ENCODE data around the gene TBCCD1. TPM values are rescaled to one million over a fixed set of nuclear protein-coding genes. Genes with fewer than 3 reads are reported as not detected.
A peak's percentile ranks its signal among the peaks of the same experiment; 100 is the strongest.
"Not testable (repeated sequence)": the region's sequence is repeated elsewhere in the genome, so short reads cannot be mapped to it uniquely, and the experiment has no call there.

TBCCD1 gene
- total and polyA plus RNA-seq, 8 donors = 11.6 to 23.0 (median 19.2) TPM

GRCh38 chr3:186590580-186591295, 23.6 kb upstream of the TBCCD1 start:
- no peak overlapping the region for H3K27ac ChIP-seq
- ATAC-seq = no peak
- H3K4me3 ChIP-seq = no peak overlapping the region
- peaks cover 0 to 8% of the 10 kb centered on the region in 2 donors for H3K36me3 ChIP-seq
- no peaks in the 10 kb centered on the region for H3K9me3 ChIP-seq
- no peak for TF ChIP-seq CTCF (IDR thresholded peaks at IDR 0.05)
- no peaks in the 10 kb centered on the region for H3K27me3 ChIP-seq
- intact Hi-C loops (cut with DNase I) = no loop called here
- no peak for DNase-seq
- H3K4me1 ChIP-seq = no peaks in the 10 kb centered on the region

- intact Hi-C loops (cut with DNase I) = no loop called here
- Histone ChIP-seq H3K27me3 (no peaks in the 10 kb centered on the region), H3K36me3 (peaks cover 0 to 16% of the 10 kb centered on the region in 2 donors), H3K4me3 (no peak overlapping the region), H3K9me3 (no peaks in the 10 kb centered on the region), H3K4me1 (no peaks in the 10 kb centered on the region), H3K27ac (no peak overlapping the region)
- DNase-seq = peak in 1 of 4 donors; percentile 54
- peak; percentile 64 for ATAC-seq
- TF ChIP-seq CTCF (IDR thresholded peaks at IDR 0.05) = no peak
Measured at GRCh38 chr3:186589856-186590579, 22.9 kb upstream of the TBCCD1 start.

GRCh38 chr3:186589121-186589520, 22.0 kb upstream of the TBCCD1 start:
- Histone ChIP-seq H3K27me3 (no peaks in the 10 kb centered on the region), H3K4me3 (no peak overlapping the region), H3K9me3 (no peaks in the 10 kb centered on the region), H3K4me1 (no peaks in the 10 kb centered on the region), H3K27ac (no peak overlapping the region), H3K36me3 (peaks cover 0 to 24% of the 10 kb centered on the region in 2 donors)
- intact Hi-C loops (cut with DNase I) = no loop called here
- no peak for DNase-seq
- no peak for TF ChIP-seq CTCF (IDR thresholded peaks at IDR 0.05)
- peak; percentile 41 for ATAC-seq

- Histone ChIP-seq H3K27ac (no peak overlapping the region), H3K4me1 (no peaks in the 10 kb centered on the region), H3K9me3 (no peaks in the 10 kb centered on the region), H3K27me3 (no peaks in the 10 kb centered on the region), H3K36me3 (peaks cover 0 to 29% of the 10 kb centered on the region in 2 donors), H3K4me3 (no peak overlapping the region)
- intact Hi-C loops (cut with DNase I) = no loop called here
- no peak for TF ChIP-seq CTCF (IDR thresholded peaks at IDR 0.05)
- ATAC-seq = peak; percentile 68
- no peak for DNase-seq
Measured at GRCh38 chr3:186588632-186589031, 21.5 kb upstream of the TBCCD1 start.

- H3K4me1 ChIP-seq = no peaks in the 10 kb centered on the region
- no peaks in the 10 kb centered on the region for H3K9me3 ChIP-seq
- no peak overlapping the region for H3K4me3 ChIP-seq
- DNase-seq = no peak
- intact Hi-C loops (cut with DNase I) = no loop called here
- no peak overlapping the region for H3K27ac ChIP-seq
- no peak for TF ChIP-seq CTCF (IDR thresholded peaks at IDR 0.05)
- peaks cover 0 to 44% of the 10 kb centered on the region in 2 donors for H3K36me3 ChIP-seq
- ATAC-seq = no peak
- no peaks in the 10 kb centered on the region for H3K27me3 ChIP-seq
Measured at GRCh38 chr3:186587183-186587582, 20.0 kb upstream of the TBCCD1 start.

- ATAC-seq; H3K27ac ChIP-seq; H3K9me3 ChIP-seq; H3K27me3 ChIP-seq; H3K4me1 ChIP-seq; H3K4me3 ChIP-seq; DNase-seq; intact Hi-C loops (cut with DNase I): not testable (repeated sequence)
- H3K36me3 ChIP-seq = peaks cover 0 to 53% of the 10 kb centered on the region in 2 donors
Measured at GRCh38 chr3:186586245-186586644, 19.1 kb upstream of the TBCCD1 start.
